H1 (cell line): ENCODE measurements around the gene GP2. TPM values are rescaled to one million over a fixed set of nuclear protein-coding genes. Genes with fewer than 3 reads are reported as not detected.

Experiments
- CTCF ChIA-PET: fragments of 300-600 bp; sonication (Branson Sonifier 250); formaldehyde crosslinking; loops from one replicate; lab custom pipeline; 2021; ENCODE audit not compliant: partially characterized antibody; lab: Charles Lee
- POLR2A ChIA-PET: fragments of 300-600 bp; sonication (Branson Sonifier 250); formaldehyde crosslinking; loops from one replicate; lab custom pipeline; 2021; ENCODE audit warnings: inconsistent platforms; ENCODE audit not compliant: partially characterized antibody; lab: Charles Lee
- DNase-seq, 2 experiments: peaks; one replicate each; pipeline versions ENCODE4 v3.0.0 to v3.0.0-alpha.2; 2010 to 2022; ENCODE audit warnings: low spot score in 2 of 2, low read depth in 1 of 2, mixed read lengths in 1 of 2
- FAIRE-seq: peaks from 2 replicates; lab custom pipeline; 2011; peaks lifted over from hg19 to GRCh38; lab: Jason Lieb, UNC
- H2AFZ ChIP-seq: 2 replicates; pipeline ENCODE4 v1.8.1; 2012; ENCODE audit warnings: low read length, inconsistent platforms
- H2AK5ac ChIP-seq: 2 replicates; pipeline ENCODE4 v1.6.1; 2013; ENCODE audit warnings: low read depth, low read length
- H2BK120ac ChIP-seq: replicated peaks from 2 replicates; pipeline ENCODE3; 2013; ENCODE audit warnings: low read depth, low read length, inconsistent platforms
- H2BK12ac ChIP-seq: 2 replicates; pipeline ENCODE4 v1.6.1; 2013; ENCODE audit warnings: low read depth, low read length
- H2BK15ac ChIP-seq: 2 replicates; pipeline ENCODE4 v1.6.1; 2013; ENCODE audit warnings: low read length
- H2BK20ac ChIP-seq: 2 replicates; pipeline ENCODE4 v1.6.1; 2013; ENCODE audit warnings: low read length
- H2BK5ac ChIP-seq: 2 replicates; pipeline ENCODE4 v1.6.1; 2013; ENCODE audit warnings: low read depth, low read length
- H3K14ac ChIP-seq: 2 replicates; pipeline ENCODE4 v1.6.1; 2013; ENCODE audit warnings: inconsistent platforms; ENCODE audit not compliant: insufficient read length
- H3K18ac ChIP-seq: 2 replicates; pipeline ENCODE4 v1.6.1; 2013; ENCODE audit warnings: low read length; ENCODE audit errors: extremely low read depth
- H3K23ac ChIP-seq: 2 replicates; pipeline ENCODE4 v1.6.1; 2013; ENCODE audit warnings: inconsistent platforms; ENCODE audit not compliant: insufficient read length
- H3K23me2 ChIP-seq: 2 replicates; pipeline ENCODE4 v1.6.1; 2013; ENCODE audit warnings: low read depth, low read length
- H3K27ac ChIP-seq: 2 replicates; pipeline ENCODE4 v1.6.1; 2011; ENCODE audit warnings: low read depth, low read length, inconsistent platforms
- H3K27me3 ChIP-seq, 4 experiments: replicated peaks in 1 of 4; 1 replicate in 1 of 4; 2 replicates in 3 of 4; pipeline versions ENCODE4 v1.6.1 to v1.8.1; 2011 to 2013; ENCODE audit warnings: low read length in 3 of 4, mild to moderate bottlenecking in 3 of 4, inconsistent platforms in 2 of 4, mixed read lengths in 2 of 4, moderate library complexity in 1 of 4; ENCODE audit not compliant: control insufficient read depth in 3 of 4, insufficient read depth in 3 of 4; ENCODE audit errors: extremely low read depth in 1 of 4
- H3K36me3 ChIP-seq, 4 experiments: 2 replicates each; pipeline versions ENCODE4 v1.6.1 to v1.8.1; 2011 to 2013; ENCODE audit warnings: mild to moderate bottlenecking in 4 of 4, low read length in 3 of 4, moderate library complexity in 2 of 4, control low read depth in 1 of 4, inconsistent platforms in 1 of 4; ENCODE audit not compliant: insufficient read depth in 4 of 4, control insufficient read depth in 2 of 4
- H3K4ac ChIP-seq: replicated peaks from 2 replicates; pipeline ENCODE3; 2013; ENCODE audit warnings: low read length, low read depth, mixed read lengths, inconsistent platforms; ENCODE audit not compliant: insufficient read length
- H3K4me1 ChIP-seq, 4 experiments: replicated peaks in 1 of 4; 1 replicate in 1 of 4; 2 replicates in 3 of 4; pipeline versions ENCODE4 v1.6.1 to v1.8.1; 2011 to 2013; ENCODE audit warnings: low read length in 3 of 4, inconsistent platforms in 2 of 4, mixed read lengths in 1 of 4; ENCODE audit not compliant: insufficient read depth in 4 of 4, control insufficient read depth in 3 of 4
- H3K4me2 ChIP-seq, 2 experiments: 2 replicates each; pipeline versions ENCODE4 v1.6.1 to v1.8.1; 2011 to 2013; ENCODE audit warnings: low read depth in 2 of 2, low read length in 2 of 2, control low read depth in 1 of 2, inconsistent platforms in 1 of 2, mild to moderate bottlenecking in 1 of 2; ENCODE audit not compliant: insufficient read depth in 1 of 2
- H3K4me3 ChIP-seq, 4 experiments: fragments of 200-600, 300-600 bp in 1 of 4; sonication (generic), shearing (Covaris generic), sonication (Bioruptor Twin) in 1 of 4; 2 replicates each; pipeline versions ENCODE4 v1.5.1 to v1.8.1; 2011 to 2016; ENCODE audit warnings: low read length in 4 of 4, low read depth in 3 of 4, control low read depth in 2 of 4, inconsistent platforms in 2 of 4, mild to moderate bottlenecking in 2 of 4, mixed read lengths in 1 of 4, moderate library complexity in 1 of 4; ENCODE audit not compliant: insufficient read depth in 2 of 4; ENCODE audit errors: extremely low read depth in 1 of 4
- H3K56ac ChIP-seq: replicated peaks from 2 replicates; pipeline ENCODE3; 2013; ENCODE audit warnings: low read depth, mild to moderate bottlenecking, mixed read lengths, low read length, inconsistent platforms; ENCODE audit not compliant: insufficient read length
- H3K79me1 ChIP-seq: 2 replicates; pipeline ENCODE4 v1.6.1; 2013; ENCODE audit warnings: low read depth, low read length, control low read depth
- H3K79me2 ChIP-seq, 2 experiments: 2 replicates each; pipeline versions ENCODE4 v1.6.1 to v1.8.1; 2012 to 2013; ENCODE audit warnings: low read length in 2 of 2, mild to moderate bottlenecking in 2 of 2, inconsistent platforms in 1 of 2; ENCODE audit not compliant: insufficient read depth in 2 of 2, control insufficient read depth in 1 of 2
- H3K9ac ChIP-seq, 4 experiments: replicated peaks in 1 of 4; 1 replicate in 1 of 4; 2 replicates in 3 of 4; pipeline versions ENCODE4 v1.6.1 to v1.8.1; 2011 to 2013; ENCODE audit warnings: low read depth in 3 of 4, low read length in 3 of 4, control low read depth in 2 of 4, mild to moderate bottlenecking in 2 of 4, moderate library complexity in 2 of 4, inconsistent platforms in 1 of 4; ENCODE audit errors: extremely low read depth in 1 of 4
- H3K9me3 ChIP-seq, 2 experiments: 2 replicates each; pipeline versions ENCODE4 v1.6.1 to v1.8.1; 2012 to 2013; ENCODE audit warnings: mild to moderate bottlenecking in 2 of 2, moderate library complexity in 2 of 2, control low read depth in 1 of 2, inconsistent platforms in 1 of 2, low read depth in 1 of 2, low read length in 1 of 2, mixed read lengths in 1 of 2; ENCODE audit not compliant: insufficient read depth in 2 of 2
- H4K20me1 ChIP-seq, 2 experiments: replicated peaks in 1 of 2; 2 replicates each; pipeline versions ENCODE3 to v1.8.1; 2011 to 2013; ENCODE audit warnings: inconsistent platforms in 2 of 2, low read length in 2 of 2, mild to moderate bottlenecking in 1 of 2; ENCODE audit not compliant: insufficient read depth in 2 of 2, control insufficient read depth in 1 of 2
- H4K5ac ChIP-seq: 2 replicates; pipeline ENCODE4 v1.6.1; 2013; ENCODE audit warnings: low read length, low read depth, mixed read lengths, inconsistent platforms; ENCODE audit not compliant: insufficient read length
- H4K8ac ChIP-seq: 2 replicates; pipeline ENCODE4 v1.8.0; 2013; ENCODE audit warnings: mild to moderate bottlenecking, moderate library complexity, low read length, inconsistent platforms; ENCODE audit not compliant: insufficient read depth; ENCODE audit errors: extremely low read depth
- H4K91ac ChIP-seq: replicated peaks from 2 replicates; pipeline ENCODE3; 2013; ENCODE audit warnings: low read length, mixed read lengths, inconsistent platforms; ENCODE audit not compliant: insufficient read length
- CTCF ChIP-seq, 3 experiments: IDR thresholded peaks; 1 replicate in 2 of 3; 2 replicates in 1 of 3; pipeline versions ENCODE4 v1.5.1 to v1.6.1; 2011; ENCODE audit warnings: low read length in 3 of 3, mild to moderate bottlenecking in 3 of 3, inconsistent platforms in 2 of 3, low read depth in 1 of 3, moderate library complexity in 1 of 3; ENCODE audit not compliant: insufficient read depth in 1 of 3; ENCODE audit errors: control extremely low read depth in 1 of 3
- EGR1 ChIP-seq: IDR thresholded peaks from 2 replicates; pipeline ENCODE4 v1.6.1; 2011; ENCODE audit warnings: low read depth, low read length, borderline replicate concordance
- MAX ChIP-seq: IDR thresholded peaks from 2 replicates; pipeline ENCODE4 v1.6.1; 2012; ENCODE audit warnings: inconsistent platforms
- RAD21 ChIP-seq, 2 experiments: IDR thresholded peaks in 1 of 2; conservative IDR thresholded peaks in 1 of 2; 2 replicates each; pipeline ENCODE4 v1.6.1; 2011; ENCODE audit warnings: low read depth in 2 of 2, low read length in 2 of 2, improper control_type of control experiment in 1 of 2, inconsistent platforms in 1 of 2, mild to moderate bottlenecking in 1 of 2, moderate library complexity in 1 of 2
- TEAD4 ChIP-seq: IDR thresholded peaks from 2 replicates; pipeline ENCODE4 v1.6.1; 2012; ENCODE audit warnings: low read depth, low read length, inconsistent platforms, mixed read lengths
- WGBS, 2 experiments: shearing (Covaris generic) in 1 of 2; methylation state at CpG; one replicate each; pipeline versions ENCODE4 v1.1.6 to v1.1.7; 2013 to 2015; ENCODE audit warnings: low lambda C conversion rate in 2 of 2, mixed read lengths in 2 of 2, inconsistent platforms in 1 of 2, low coverage in 1 of 2, missing lambda C conversion rate in 1 of 2; ENCODE audit not compliant: insufficient replicate concordance in 2 of 2, insufficient coverage in 1 of 2, insufficient read length in 1 of 2; ENCODE audit errors: extremely low coverage in 1 of 2, missing lambda C conversion rate in 1 of 2; 5-methylcytosine and 5-hydroxymethylcytosine counted together
- polyA plus RNA-seq, 7 experiments: library from polyadenylated mRNA; depleted of rRNA in 3 of 7; stranded (reverse) in 5 of 7; unstranded in 2 of 7; fragments of >200 nt in 5 of 7; fragments of 200-250 nt in 2 of 7; gene quantifications; 1 replicate in 5 of 7; 2 replicates in 1 of 7; 4 replicates in 1 of 7; pipeline versions ENCODE4 v1.2.1 to v1.2.3, GENCODE V29; 2011 to 2013; ENCODE audit warnings: missing spikeins in 2 of 7, mixed read lengths in 2 of 7
- total RNA-seq: library from RNA; stranded (reverse); fragmentation: NEBNext Ultra II Directional; extraction: Animal tissue kit (Norgen Biotek cat#: 25700); gene quantifications from 2 replicates; pipeline ENCODE4 v1.2.1, GENCODE V29; 2021

The GP2 gene
- total and polyA plus RNA-seq, 2 of the 8 experiments (the other 6 are each of a cell fraction or from before 2014, with no cell fraction given) = not detected

GRCh38 chr16:20349615-20350014 lies 22.3 kb upstream of the GP2 start:
- H2BK120ac ChIP-seq = no peak overlapping the region
- no peak overlapping the region for H3K56ac ChIP-seq
- no peaks in the 10 kb centered on the region for H3K23me2 ChIP-seq
- H3K9ac ChIP-seq = no peak overlapping the region
- no peaks in the 10 kb centered on the region for H3K79me2 ChIP-seq
- H2AK5ac ChIP-seq = no peak overlapping the region
- H2BK20ac ChIP-seq = no peak overlapping the region
- no peak overlapping the region for H4K5ac ChIP-seq
- POLR2A ChIA-PET = no interaction called here
- H3K23ac ChIP-seq = no peak overlapping the region
- H3K14ac ChIP-seq = no peak overlapping the region
- no peaks in the 10 kb centered on the region for H3K27me3 ChIP-seq
- CTCF ChIA-PET = interaction anchor here (0.6 to 5.7 kb wide), 27 partner anchors 10 to 448 kb away, joined by 3 to 47 read pairs (median 5); partner anchors contain the start of gene GP2
- H2BK12ac ChIP-seq = no peak overlapping the region
- H3K4ac ChIP-seq = no peak overlapping the region
- H2AFZ ChIP-seq = no peak overlapping the region
- DNase-seq (peak in 1 of 2 experiments; percentile 55), FAIRE-seq (peak; percentile 7)
- no peak overlapping the region for H3K18ac ChIP-seq
- H3K9me3 ChIP-seq = no peaks in the 10 kb centered on the region
- peaks cover 0 to 6% (median 1%) of the 10 kb centered on the region in 4 experiments; a peak in 3 of 7 replicates for H3K4me1 ChIP-seq
- H3K27ac ChIP-seq = no peak overlapping the region
- no peak overlapping the region for H3K4me2 ChIP-seq
- no peaks in the 10 kb centered on the region for H4K20me1 ChIP-seq
- no peak overlapping the region for H2BK15ac ChIP-seq
- no peaks in the 10 kb centered on the region for H3K79me1 ChIP-seq
- TF ChIP-seq TEAD4 (no peak), EGR1 (no peak), MAX (no peak), CTCF (IDR thresholded peaks at IDR 0.05; ENCODE audit: control extremely low read depth in 1 of 3, insufficient read depth in 1 of 3, low read depth in 1 of 3, low read length in 3 of 3) (peak; percentile 44 to 66 (median 59)), RAD21 (IDR thresholded peaks at IDR 0.05 in 1 of 2, conservative IDR thresholded peaks at IDR 0.05 in 1 of 2; ENCODE audit: low read depth in 2 of 2, low read length in 2 of 2) (peak; percentile 10 to 43; a peak in 3 of 4 replicates)
- no peak overlapping the region for H4K91ac ChIP-seq
- H4K8ac ChIP-seq = no peak overlapping the region
- H2BK5ac ChIP-seq = no peak overlapping the region
- no peaks in the 10 kb centered on the region for H3K36me3 ChIP-seq
- H3K4me3 ChIP-seq = no peak overlapping the region
- WGBS, 2 experiments = 86% methylated on average over 6 of the region's 6 CpGs; no CpG with 5 or more reads in 1 of the 2 experiments
